CD4-positive, alpha-beta T cell treated with Interleukin-15 for 4 hours (primary cell): ENCODE results near the gene C2CD4A.

Source experiments
- DNase-seq: peaks from one replicate; pipeline ENCODE4 v3.0.0-alpha.2; 2020; ENCODE audit warnings: low spot score

Gene C2CD4A

DNA sequence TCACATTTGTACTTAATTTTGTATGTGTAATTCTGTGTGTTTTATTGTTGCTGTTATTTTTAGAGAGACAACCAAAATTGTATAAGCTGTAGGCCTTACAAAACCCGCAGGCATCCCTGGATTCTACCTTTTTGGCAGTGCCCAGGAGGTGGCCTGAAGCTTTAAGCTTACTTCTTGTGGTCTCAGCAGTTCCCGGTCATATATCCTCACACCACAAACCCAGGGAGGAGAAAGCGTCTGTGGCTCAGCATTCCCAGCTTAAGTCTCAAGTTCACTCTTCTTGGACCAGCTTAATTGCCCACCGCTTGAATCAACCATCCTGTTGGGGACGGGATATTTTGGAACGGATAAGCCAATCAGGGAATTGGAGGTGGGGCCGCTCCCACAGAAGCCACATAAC, 36.7 kb downstream of the C2CD4A start:
- DNase-seq = no peak

DNA sequence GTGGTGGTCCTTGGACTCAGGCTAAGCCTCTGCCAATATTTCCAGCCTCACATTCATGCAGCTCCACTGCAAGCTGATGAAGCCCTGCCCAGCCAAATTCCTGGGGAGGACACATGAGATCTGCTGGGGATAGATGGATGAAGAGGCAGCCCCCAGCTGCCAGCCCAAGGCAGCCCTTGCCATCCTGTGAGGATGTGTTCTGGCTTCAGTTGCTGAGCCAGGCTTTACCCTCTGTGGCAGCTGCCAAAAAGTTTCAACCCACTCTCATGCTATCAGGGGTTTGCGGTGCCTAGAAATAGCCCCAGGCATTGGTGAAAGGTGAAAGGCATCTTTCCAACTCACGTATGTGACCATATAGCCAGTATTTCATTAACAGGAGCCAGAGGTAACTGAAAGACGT, 37.6 kb downstream of the C2CD4A start:
- DNase-seq = no peak

- no peak for DNase-seq
Observed at GRCh38 chr15:62104846-62105245, 38.1 kb downstream of the C2CD4A start.

DNA sequence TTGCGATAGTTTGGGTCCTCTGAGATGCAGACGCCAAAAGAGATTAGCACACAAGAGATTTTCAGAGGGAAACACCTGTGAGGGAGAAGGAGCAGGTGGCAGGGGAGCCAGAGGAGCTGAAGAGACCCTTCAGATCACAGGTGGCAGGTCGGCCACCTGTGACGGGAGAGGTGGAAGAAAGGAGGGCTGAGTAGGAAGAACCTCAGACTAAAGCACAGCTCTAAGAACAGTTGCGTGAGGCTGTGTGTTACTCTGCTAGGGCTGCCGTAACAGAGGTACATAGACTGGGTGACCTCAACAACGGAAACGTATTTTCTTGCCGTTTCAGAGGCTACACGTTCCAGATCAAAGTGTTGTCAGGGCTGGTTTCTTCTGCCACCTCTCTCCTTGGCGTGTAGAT, 38.5 kb downstream of the C2CD4A start:
- DNase-seq = no peak

- no peak for DNase-seq
Observed at GRCh38 chr15:62106096-62106495, 39.3 kb downstream of the C2CD4A start.

DNA sequence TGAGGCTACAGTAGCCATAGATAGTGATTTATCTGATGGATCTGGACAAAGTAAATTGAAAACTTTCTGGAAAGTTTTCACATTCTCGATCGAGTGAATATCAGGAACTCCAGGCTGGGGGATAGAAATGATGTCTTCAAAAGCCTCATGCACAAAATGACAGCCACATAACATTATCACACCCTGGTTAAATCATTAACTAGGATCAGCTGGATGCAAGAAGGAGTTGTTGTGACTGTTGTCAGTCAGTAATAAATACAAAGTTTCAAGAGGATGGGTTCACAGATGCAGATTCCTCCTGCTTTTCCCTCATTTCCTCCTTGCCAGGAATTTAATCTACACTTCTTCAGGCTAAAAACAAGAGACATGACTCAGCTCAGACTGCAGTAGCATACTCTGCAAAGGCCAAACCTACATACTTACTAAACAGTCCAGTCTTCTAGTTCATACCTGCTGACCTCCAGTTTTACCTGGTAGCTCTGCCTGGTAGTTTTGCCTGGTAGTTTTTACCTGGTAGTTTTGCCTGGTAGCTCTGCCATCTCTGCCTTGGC, 40.9 kb downstream of the C2CD4A start:
- no peak for DNase-seq

GRCh38 chr15:62108411-62108810, 41.6 kb downstream of the C2CD4A start:
- no peak for DNase-seq

GRCh38 chr15:62109437-62109836, 42.7 kb downstream of the C2CD4A start:
- DNase-seq = no peak

DNA sequence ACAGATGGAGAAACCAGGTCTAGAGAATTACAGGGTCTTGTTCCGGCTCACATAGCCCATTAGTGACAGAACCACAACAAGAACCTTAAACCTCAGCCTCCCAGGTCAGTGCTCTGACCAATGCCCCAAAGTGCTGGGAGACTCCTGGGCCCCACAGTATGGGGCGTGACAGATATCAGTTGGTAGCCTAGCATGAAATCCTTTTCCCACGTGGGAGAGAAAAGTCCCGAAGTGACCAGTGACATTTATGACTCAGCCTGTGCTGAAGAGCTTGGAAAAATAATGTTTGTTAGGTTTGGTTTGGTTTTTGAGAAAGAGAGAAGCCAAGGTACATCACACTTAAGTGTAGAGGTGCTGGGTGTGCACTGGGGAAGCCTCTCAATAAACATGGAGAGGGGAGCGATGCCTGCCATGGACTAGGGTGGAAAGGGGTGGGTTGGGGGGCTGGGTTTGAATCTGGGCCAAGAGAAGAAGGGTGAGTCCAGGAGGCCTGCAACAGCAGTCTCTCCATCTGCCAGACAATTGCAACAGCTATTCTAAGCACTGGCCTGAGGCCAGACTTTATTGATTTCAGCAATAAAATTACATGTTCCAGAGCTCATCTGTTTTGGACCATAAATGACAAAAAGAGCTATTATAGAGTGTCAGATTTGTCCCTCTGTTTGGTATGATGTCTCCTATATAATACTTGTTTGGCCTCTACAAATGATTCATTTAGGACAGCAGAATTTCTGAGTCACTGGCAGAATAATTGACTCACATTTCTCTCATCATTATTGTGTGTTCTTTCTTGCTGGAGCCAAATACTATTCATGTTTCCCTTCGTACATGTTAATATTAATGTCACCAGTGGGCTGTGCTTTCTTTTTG, 43.4 kb downstream of the C2CD4A start:
- no peak for DNase-seq

DNA sequence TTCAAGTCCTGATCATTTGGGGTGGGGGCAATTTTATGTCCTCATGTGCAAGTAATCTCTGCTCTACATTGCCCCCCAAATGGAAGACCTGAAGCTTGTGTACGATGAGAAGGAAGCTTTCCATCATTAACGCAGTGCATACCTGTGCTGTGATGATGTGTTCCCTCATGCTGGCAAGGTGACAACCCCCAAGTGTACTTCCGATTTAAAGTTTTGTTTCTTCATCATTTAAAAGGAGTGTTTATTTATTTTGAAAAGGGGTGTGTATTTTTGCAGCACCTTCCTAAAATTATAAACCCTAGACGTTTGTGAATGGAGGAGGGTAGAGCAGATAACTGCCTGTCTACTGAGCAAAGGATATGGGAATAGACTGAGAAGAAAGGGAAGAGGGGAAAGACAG, 45.3 kb downstream of the C2CD4A start:
- DNase-seq = no peak

GRCh38 chr15:62112616-62113593, 46.1 kb downstream of the C2CD4A start:
- DNase-seq = no peak

- no peak for DNase-seq
Observed at GRCh38 chr15:62115847-62116246, 49.1 kb downstream of the C2CD4A start.

GRCh38 chr15:62118520-62119226, 51.9 kb downstream of the C2CD4A start:
- DNase-seq = no peak

- DNase-seq = peak; percentile 60
Observed at GRCh38 chr15:62119227-62119864, 52.6 kb downstream of the C2CD4A start.

DNA sequence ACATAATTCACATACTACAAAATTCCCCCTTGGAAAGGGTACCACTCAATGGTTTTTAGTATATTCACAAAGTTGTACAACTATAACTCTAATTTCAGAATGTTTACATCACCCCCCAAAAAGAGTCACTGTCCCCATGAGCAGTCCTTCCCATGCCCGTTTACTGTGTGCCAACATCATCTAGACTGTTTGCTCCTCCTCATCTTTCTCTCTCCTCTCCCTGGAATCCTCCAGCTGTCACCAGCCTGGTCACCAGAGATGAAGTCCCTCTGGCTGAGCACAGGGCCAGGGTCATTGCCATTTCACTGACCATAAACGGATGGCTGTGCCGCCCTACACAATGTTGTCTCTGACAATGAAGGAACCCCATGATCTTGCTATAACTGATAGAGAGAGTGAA, 53.1 kb downstream of the C2CD4A start:
- DNase-seq = no peak
